ENCODE measurements around the gene GARS1.

DNA sequence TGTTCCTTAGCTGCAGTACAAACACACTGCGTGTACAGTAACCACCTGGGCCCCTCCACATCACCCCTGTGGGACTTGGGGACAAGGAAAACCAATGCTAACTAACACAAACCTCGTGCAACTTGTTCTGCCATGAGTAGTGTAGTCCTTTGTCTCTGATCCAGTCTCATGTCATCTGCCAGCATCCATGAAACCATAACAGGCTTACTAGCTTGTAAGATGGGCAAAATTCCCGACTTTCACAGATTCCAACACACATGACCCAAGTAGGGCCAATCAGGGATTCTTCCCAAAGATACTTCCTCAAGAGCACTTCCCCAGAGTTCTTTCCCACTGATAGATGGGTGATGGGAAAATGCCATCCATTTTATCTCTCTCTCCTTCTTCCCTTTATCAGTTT lies 41.1 kb upstream of the GARS1 start:
- TF ChIP-seq PBX2 (CRISPR knock-in tag; IDR thresholded peaks at IDR 0.05; ENCODE audit: low read depth) (no peak), PBX2 (tag; conservative IDR thresholded peaks at IDR 0.05; ENCODE audit: low read depth) (no peak), SUPT5H (IDR thresholded peaks at IDR 0.05) (no peak), HDGF (IDR thresholded peaks at IDR 0.05) (no peak), POLR2G (IDR thresholded peaks at IDR 0.05; ENCODE audit: low read depth, low read length) (no peak), CTCF (IDR thresholded peaks at IDR 0.05 in 2 of 3, conservative IDR thresholded peaks at IDR 0.05 in 1 of 3; ENCODE audit: insufficient read depth in 2 of 3, low read depth in 1 of 3, low read length in 3 of 3) (no peak), POLR2A (conservative IDR thresholded peaks at IDR 0.05) (no peak), REST (IDR thresholded peaks at IDR 0.05; ENCODE audit: borderline replicate concordance) (no peak), REST (CRISPR knock-in tag; IDR thresholded peaks at IDR 0.05; ENCODE audit: low read depth) (no peak), MXI1 (IDR thresholded peaks at IDR 0.05; ENCODE audit: low read depth, low read length) (no peak), MIER1 (IDR thresholded peaks at IDR 0.05; ENCODE audit: low read depth) (no peak), POLR2AphosphoS5 (IDR thresholded peaks at IDR 0.05; ENCODE audit: control insufficient read depth, insufficient read depth, low read depth, low read length) (no peak)
